HG03135 (cell line): Measurements from ENCODE around the gene PRR5.

Experiments
- ATAC-seq: cut with Tn5 transposase; IDR thresholded peaks from one replicate; pipeline ENCODE4 v1.9.1; 2021; ENCODE audit warnings: mild to moderate bottlenecking, moderate library complexity; ENCODE audit not compliant: unreplicated experiment

Gene PRR5

GRCh38 chr22:44691796-44692661 is 10.0 kb upstream of the PRR5 start:
- no peak for ATAC-seq

GRCh38 chr22:44692662-44693007 is 9.4 kb upstream of the PRR5 start:
- no peak for ATAC-seq

GRCh38 chr22:44693145-44693544 is 8.9 kb upstream of the PRR5 start:
- ATAC-seq = no peak

- no peak for ATAC-seq
Measured at GRCh38 chr22:44693756-44694155, 8.2 kb upstream of the PRR5 start.

GRCh38 chr22:44697423-44698141 is 4.4 kb upstream of the PRR5 start:
- no peak for ATAC-seq

- ATAC-seq = no peak
Measured at GRCh38 chr22:44698531-44699421, 3.2 kb upstream of the PRR5 start.

GRCh38 chr22:44700456-44700855 is 1.5 kb upstream of the PRR5 start:
- ATAC-seq = no peak

GRCh38 chr22:44701187-44701790 is 715 bp upstream of the PRR5 start:
- ATAC-seq = no peak

- peak; percentile 26 for ATAC-seq
Measured at GRCh38 chr22:44702479-44703198, 635 bp downstream of the PRR5 start.

GRCh38 chr22:44703255-44703870 is 1.4 kb downstream of the PRR5 start:
- no peak for ATAC-seq

GRCh38 chr22:44704159-44705021 is 2.4 kb downstream of the PRR5 start:
- no peak for ATAC-seq

GRCh38 chr22:44705022-44705297 is 3.0 kb downstream of the PRR5 start:
- no peak for ATAC-seq

GRCh38 chr22:44706488-44706887 is 4.5 kb downstream of the PRR5 start:
- ATAC-seq = no peak

- ATAC-seq = no peak
Measured at GRCh38 chr22:44707178-44707577, 5.2 kb downstream of the PRR5 start.

- no peak for ATAC-seq
Measured at GRCh38 chr22:44707752-44708151, 5.7 kb downstream of the PRR5 start.

GRCh38 chr22:44709881-44710392 is 7.9 kb downstream of the PRR5 start:
- no peak for ATAC-seq

GRCh38 chr22:44710474-44711240 is 8.7 kb downstream of the PRR5 start:
- no peak for ATAC-seq

- no peak for ATAC-seq
Measured at GRCh38 chr22:44711241-44711560, 9.2 kb downstream of the PRR5 start.
